ENCODE measurements around the gene PDE4B. TPM values are rescaled to one million over a fixed set of nuclear protein-coding genes. Genes with fewer than 3 reads are reported as not detected.

The PDE4B gene
- total RNA-seq, 1 donor from 2014 or later: 0.29 TPM

GRCh38 chr1:66305927-66306326 lies 513.2 kb downstream of the PDE4B start:
- no peaks in the 10 kb centered on the region for H3K9me3 Mint-ChIP-seq (ENCODE audit: low read depth)
- DNase-seq (ENCODE audit: low spot score, unreplicated experiment): no peak
- no peak for TF ChIP-seq CTCF (IDR thresholded peaks at IDR 0.05; ENCODE audit: unreplicated experiment)
- H3K27me3 Mint-ChIP-seq: no peaks in the 10 kb centered on the region
- H3K27ac Mint-ChIP-seq: no peak overlapping the region
- H3K4me1 Mint-ChIP-seq (ENCODE audit: low read depth): peaks cover 4% of the 10 kb centered on the region
- no peaks in the 10 kb centered on the region for H3K36me3 Mint-ChIP-seq (ENCODE audit: insufficient read depth)
- H3K4me3 Mint-ChIP-seq (ENCODE audit: low read depth): no peak overlapping the region

GRCh38 chr1:66309006-66309741 lies 516.5 kb downstream of the PDE4B start:
- Mint-ChIP-seq H3K9me3 (ENCODE audit: low read depth) (no peaks in the 10 kb centered on the region), H3K27ac (no peak overlapping the region), H3K36me3 (ENCODE audit: insufficient read depth) (no peaks in the 10 kb centered on the region), H3K4me1 (ENCODE audit: low read depth) (no peaks in the 10 kb centered on the region), H3K4me3 (ENCODE audit: low read depth) (no peak overlapping the region), H3K27me3 (no peaks in the 10 kb centered on the region)
- no peak for DNase-seq (ENCODE audit: low spot score, unreplicated experiment)
- no peak for TF ChIP-seq CTCF (IDR thresholded peaks at IDR 0.05; ENCODE audit: unreplicated experiment)

GRCh38 chr1:66311092-66311491 lies 518.4 kb downstream of the PDE4B start:
- Mint-ChIP-seq H3K27ac (no peak overlapping the region), H3K36me3 (ENCODE audit: insufficient read depth) (no peaks in the 10 kb centered on the region), H3K9me3 (ENCODE audit: low read depth) (no peaks in the 10 kb centered on the region), H3K27me3 (no peaks in the 10 kb centered on the region), H3K4me1 (ENCODE audit: low read depth) (peaks cover 2% of the 10 kb centered on the region), H3K4me3 (ENCODE audit: low read depth) (no peak overlapping the region)
- no peak for TF ChIP-seq CTCF (IDR thresholded peaks at IDR 0.05; ENCODE audit: unreplicated experiment)
- no peak for DNase-seq (ENCODE audit: low spot score, unreplicated experiment)

- H3K36me3 Mint-ChIP-seq (ENCODE audit: insufficient read depth): no peaks in the 10 kb centered on the region
- H3K27ac Mint-ChIP-seq: no peak overlapping the region
- H3K4me1 Mint-ChIP-seq (ENCODE audit: low read depth): peaks cover 7% of the 10 kb centered on the region
- TF ChIP-seq CTCF (IDR thresholded peaks at IDR 0.05; ENCODE audit: unreplicated experiment): no peak
- DNase-seq (ENCODE audit: low spot score, unreplicated experiment): no peak
- no peak overlapping the region for H3K4me3 Mint-ChIP-seq (ENCODE audit: low read depth)
- H3K27me3 Mint-ChIP-seq: no peaks in the 10 kb centered on the region
- no peaks in the 10 kb centered on the region for H3K9me3 Mint-ChIP-seq (ENCODE audit: low read depth)
Measured at GRCh38 chr1:66311628-66312027, 518.9 kb downstream of the PDE4B start.

- Mint-ChIP-seq H3K36me3 (ENCODE audit: insufficient read depth) (no peaks in the 10 kb centered on the region), H3K27ac (no peak overlapping the region), H3K27me3 (no peaks in the 10 kb centered on the region), H3K9me3 (ENCODE audit: low read depth) (no peaks in the 10 kb centered on the region), H3K4me1 (ENCODE audit: low read depth) (peaks cover 10% of the 10 kb centered on the region), H3K4me3 (ENCODE audit: low read depth) (no peak overlapping the region)
- TF ChIP-seq CTCF (IDR thresholded peaks at IDR 0.05; ENCODE audit: unreplicated experiment): no peak
- DNase-seq (ENCODE audit: low spot score, unreplicated experiment): no peak
Measured at GRCh38 chr1:66312271-66312990, 519.7 kb downstream of the PDE4B start.

Measured in progenitor cell of endocrine pancreas (in vitro differentiated cells).